ENCODE measurements around the gene SMPDL3B. TPM values are rescaled to one million over a fixed set of nuclear protein-coding genes. Genes with fewer than 3 reads are reported as not detected.

The SMPDL3B gene
- polyA plus RNA-seq, 1 donor (not counting 4 experiments of a cell fraction or from before 2014, with no cell fraction given): 0.51 TPM

- Histone ChIP-seq H3K27ac (ENCODE audit: control insufficient read depth, insufficient read depth, low read length) (no peak overlapping the region), H3K4me1 (ENCODE audit: control insufficient read depth, extremely low read depth, insufficient read depth, low read length) (peaks cover 7% of the 10 kb centered on the region), H3K4me3 (ENCODE audit: control insufficient read depth in 2 of 3, extremely low read depth in 1 of 3, insufficient read depth in 2 of 3, low read depth in 1 of 3, low read length in 3 of 3) (no peak overlapping the region), H3K9me3 (ENCODE audit: control insufficient read depth, low read depth, low read length) (no peaks in the 10 kb centered on the region), H3K36me3 (ENCODE audit: control insufficient read depth in 2 of 2, extremely low read depth in 1 of 2, insufficient read depth in 2 of 2, low read length in 2 of 2) (peaks cover 7 to 10% of the 10 kb centered on the region in 2 experiments), H3K9me1 (ENCODE audit: control insufficient read depth, extremely low read depth, insufficient read depth, low read length) (no peaks in the 10 kb centered on the region), H3K27me3 (ENCODE audit: control insufficient read depth, extremely low read depth, insufficient read depth, low read length) (no peaks in the 10 kb centered on the region), H3K9ac (ENCODE audit: control insufficient read depth, extremely low read depth, insufficient read depth, low read length) (no peak overlapping the region), H4K20me1 (ENCODE audit: control insufficient read depth, extremely low read depth, insufficient read depth, low read length) (no peaks in the 10 kb centered on the region), H3K79me2 (ENCODE audit: control insufficient read depth, insufficient read depth, low read length) (no peaks in the 10 kb centered on the region), H3K4me2 (ENCODE audit: control insufficient read depth, extremely low read depth, insufficient read depth, low read depth, low read length) (no peak overlapping the region), H2AFZ (ENCODE audit: control insufficient read depth, low read length) (no peak overlapping the region)
- TF ChIP-seq EZH2 (IDR thresholded peaks at IDR 0.05; ENCODE audit: low read length) (no peak), CTCF (optimal IDR thresholded peaks at IDR 0.05 in 1 of 3, IDR thresholded peaks at IDR 0.05 in 1 of 3, conservative IDR thresholded peaks at IDR 0.05 in 1 of 3; ENCODE audit: extremely low read depth in 1 of 3, insufficient read depth in 2 of 3, low read length in 3 of 3) (no peak)
- peak; percentile 26 for DNase-seq (ENCODE audit: low read depth, low spot score)
- FAIRE-seq: peak; percentile 59
- dilution Hi-C loops (cut with MboI; ENCODE audit: extremely low pct_ligation_motif_present, low sequenced_read_pairs): no loop called here
Observed at GRCh38 chr1:27968692-27969091, 33.9 kb downstream of the SMPDL3B start.

- peaks cover 7 to 14% of the 10 kb centered on the region in 2 experiments for H3K36me3 ChIP-seq (ENCODE audit: control insufficient read depth in 2 of 2, extremely low read depth in 1 of 2, insufficient read depth in 2 of 2, low read length in 2 of 2)
- no peak overlapping the region for H3K4me2 ChIP-seq (ENCODE audit: control insufficient read depth, extremely low read depth, insufficient read depth, low read depth, low read length)
- H3K9me1 ChIP-seq (ENCODE audit: control insufficient read depth, extremely low read depth, insufficient read depth, low read length): no peaks in the 10 kb centered on the region
- no peaks in the 10 kb centered on the region for H3K9me3 ChIP-seq (ENCODE audit: control insufficient read depth, low read depth, low read length)
- H3K27ac ChIP-seq (ENCODE audit: control insufficient read depth, insufficient read depth, low read length): no peak overlapping the region
- DNase-seq (ENCODE audit: low read depth, low spot score) (no peak), FAIRE-seq (no peak)
- H3K4me3 ChIP-seq (ENCODE audit: control insufficient read depth in 2 of 3, extremely low read depth in 1 of 3, insufficient read depth in 2 of 3, low read depth in 1 of 3, low read length in 3 of 3): no peak overlapping the region
- dilution Hi-C loops (cut with MboI; ENCODE audit: extremely low pct_ligation_motif_present, low sequenced_read_pairs): no loop called here
- H4K20me1 ChIP-seq (ENCODE audit: control insufficient read depth, extremely low read depth, insufficient read depth, low read length): no peaks in the 10 kb centered on the region
- H2AFZ ChIP-seq (ENCODE audit: control insufficient read depth, low read length): no peak overlapping the region
- peaks cover 7% of the 10 kb centered on the region for H3K4me1 ChIP-seq (ENCODE audit: control insufficient read depth, extremely low read depth, insufficient read depth, low read length)
- no peaks in the 10 kb centered on the region for H3K79me2 ChIP-seq (ENCODE audit: control insufficient read depth, insufficient read depth, low read length)
- TF ChIP-seq CTCF (optimal IDR thresholded peaks at IDR 0.05 in 1 of 3, IDR thresholded peaks at IDR 0.05 in 1 of 3, conservative IDR thresholded peaks at IDR 0.05 in 1 of 3; ENCODE audit: extremely low read depth in 1 of 3, insufficient read depth in 2 of 3, low read length in 3 of 3) (no peak), EZH2 (IDR thresholded peaks at IDR 0.05; ENCODE audit: low read length) (no peak)
- H3K9ac ChIP-seq (ENCODE audit: control insufficient read depth, extremely low read depth, insufficient read depth, low read length): no peak overlapping the region
- no peaks in the 10 kb centered on the region for H3K27me3 ChIP-seq (ENCODE audit: control insufficient read depth, extremely low read depth, insufficient read depth, low read length)
Observed at GRCh38 chr1:27970401-27970800, 35.6 kb downstream of the SMPDL3B start.
